Superior temporal gyrus (tissue), 1 donor: Measurements from ENCODE around the gene CRYGA.

Source experiments
- DNase-seq: peaks from one replicate; pipeline ENCODE4 v3.0.0-alpha.2; 2016; ENCODE audit errors: extremely low spot score

The CRYGA gene

DNA sequence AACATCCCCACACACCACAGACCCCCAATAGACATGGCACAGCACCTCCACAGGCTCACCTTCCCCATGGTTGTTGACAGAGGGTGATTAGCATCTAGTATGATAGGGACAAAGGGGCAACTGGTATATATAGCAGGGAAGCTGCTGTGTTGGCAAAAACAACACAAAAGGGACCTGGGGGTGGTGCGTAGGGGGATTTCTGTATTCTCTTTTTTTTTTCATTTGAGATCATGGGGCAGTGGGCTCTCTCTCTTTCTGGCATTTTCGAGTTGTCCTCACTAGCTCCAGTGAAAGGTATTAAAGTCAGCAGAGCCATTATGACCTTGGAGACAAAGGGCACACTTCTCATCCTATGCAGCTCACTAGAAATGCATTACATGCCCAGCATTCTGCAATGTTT is at the start of gene CRYGA:
TSS of gene CRYGA (minus strand) at position 101 of the 400 bp plus-strand sequence. CDS start at position 68, 33 bp downstream.
- DNase-seq = no peak

- DNase-seq = peak; percentile 41
Measured at GRCh38 chr2:208210688-208211451, 47.5 kb upstream of the CRYGA start.

GRCh38 chr2:208208335-208209085 is 45.1 kb upstream of the CRYGA start:
- no peak for DNase-seq

- DNase-seq = no peak
Measured at GRCh38 chr2:208207769-208208168, 44.4 kb upstream of the CRYGA start.

DNA sequence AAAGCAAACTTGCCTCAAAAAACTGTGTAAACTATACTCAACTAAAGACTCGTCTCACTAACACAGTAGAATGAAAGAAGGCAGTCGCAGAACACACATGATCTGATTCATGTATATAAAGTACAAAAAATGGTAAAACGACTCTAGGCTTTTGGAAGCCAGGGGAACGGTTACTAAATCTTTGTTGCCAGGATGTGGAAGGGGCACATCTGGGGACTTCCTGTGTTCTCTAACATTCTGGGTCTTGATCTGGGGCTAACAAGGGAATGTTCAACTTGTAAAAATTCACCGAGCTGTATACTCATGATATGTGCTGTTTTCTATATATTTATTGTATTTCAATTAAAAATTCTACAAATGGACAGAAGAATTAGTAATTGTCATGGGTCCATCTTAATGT is 40.8 kb upstream of the CRYGA start:
- DNase-seq = no peak

DNA sequence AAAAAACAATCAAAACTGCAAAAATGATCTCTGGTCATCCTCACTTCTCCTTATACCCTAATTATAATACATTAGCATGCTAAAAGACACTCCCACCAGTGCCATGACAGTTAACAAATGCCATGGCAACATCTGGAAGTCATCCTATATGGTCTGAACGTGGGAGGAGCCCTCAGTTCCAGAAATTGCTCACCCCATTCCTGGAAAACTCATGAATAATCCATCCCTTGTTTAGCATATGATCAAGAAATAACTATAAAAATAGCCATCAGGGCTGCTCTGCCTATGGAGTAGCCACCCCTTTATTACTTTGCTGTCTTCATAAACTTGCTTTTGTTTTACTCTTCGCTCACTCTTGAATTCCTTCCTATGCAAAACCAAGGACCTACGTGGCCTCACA is 32.1 kb upstream of the CRYGA start:
- no peak for DNase-seq

DNA sequence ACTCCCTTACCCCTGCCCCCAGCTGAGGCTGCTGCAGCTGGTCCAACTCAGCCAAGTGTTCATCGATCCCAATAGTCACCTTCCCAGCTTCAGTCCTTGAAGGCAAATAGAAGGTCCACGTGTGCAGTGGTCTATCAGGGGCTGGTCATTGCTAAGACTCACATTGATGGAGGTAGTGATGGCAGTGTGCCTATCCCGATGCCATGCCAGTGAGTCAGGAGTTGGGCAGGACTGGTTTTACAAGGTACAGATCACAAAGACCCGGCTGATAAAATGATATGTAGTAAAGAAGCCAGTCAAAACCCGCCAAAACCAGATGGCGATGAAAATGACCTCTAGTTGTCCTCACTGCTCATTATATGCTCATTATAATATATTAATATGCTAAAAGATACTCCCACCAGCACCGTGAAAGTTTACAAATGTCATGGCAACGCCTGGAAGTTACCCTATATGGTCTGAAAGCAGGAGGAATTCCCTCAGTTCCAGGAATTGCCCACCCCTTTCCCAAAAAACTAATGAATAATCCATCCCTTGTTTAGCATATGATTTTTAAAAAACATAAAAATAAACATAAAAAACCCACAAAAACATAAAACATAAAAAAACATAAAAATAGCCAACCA is 29.3 kb upstream of the CRYGA start:
- no peak for DNase-seq

GRCh38 chr2:208189810-208190503 is 26.6 kb upstream of the CRYGA start, which contains the start of gene C2orf80:
Gene C2orf80, minus strand, starts transcription at chr2:208190030. Its CDS starts 3,044 bp downstream, at chr2:208186986.
- DNase-seq = peak; percentile 62

GRCh38 chr2:208189069-208189809 is 25.9 kb upstream of the CRYGA start:
- DNase-seq = peak; percentile 51

- no peak for DNase-seq
Measured at GRCh38 chr2:208186893-208187292, 23.5 kb upstream of the CRYGA start.

GRCh38 chr2:208186465-208186864 is 23.1 kb upstream of the CRYGA start:
- DNase-seq = peak; percentile 52

DNA sequence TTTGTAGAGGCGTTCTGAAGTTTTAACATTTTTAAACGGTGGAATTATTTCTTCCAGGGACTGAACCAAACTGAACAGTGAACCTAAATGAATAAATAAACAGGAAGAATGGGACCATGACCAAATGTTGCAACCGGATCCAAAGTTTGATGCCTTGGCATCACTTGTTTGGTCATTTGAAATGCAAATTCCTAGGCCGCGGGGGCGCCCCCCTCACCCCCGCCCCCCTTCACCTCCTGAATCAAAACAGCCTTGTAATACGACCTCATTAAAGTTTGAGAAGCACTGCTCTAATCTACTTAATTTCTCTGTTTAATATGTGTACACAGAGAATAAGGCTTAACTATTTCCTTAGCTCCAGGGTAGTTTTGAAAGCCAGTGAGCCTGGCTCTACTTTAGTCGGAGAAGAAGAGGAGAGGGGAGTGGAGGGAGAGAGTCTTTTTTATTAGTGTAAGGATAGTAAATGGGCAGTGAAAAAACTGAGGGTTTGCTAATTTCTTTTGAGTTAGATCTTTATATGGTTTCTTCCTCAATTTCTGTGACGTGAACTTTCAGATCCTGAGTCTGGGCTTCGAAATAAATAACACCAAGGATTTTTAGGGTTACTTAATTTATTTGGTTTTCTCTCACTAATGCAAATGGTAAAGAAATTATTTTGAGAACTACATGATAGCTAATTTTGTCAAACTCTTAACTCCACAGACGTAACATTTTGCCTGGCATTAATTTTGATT is 20.8 kb upstream of the CRYGA start:
- no peak for DNase-seq

DNA sequence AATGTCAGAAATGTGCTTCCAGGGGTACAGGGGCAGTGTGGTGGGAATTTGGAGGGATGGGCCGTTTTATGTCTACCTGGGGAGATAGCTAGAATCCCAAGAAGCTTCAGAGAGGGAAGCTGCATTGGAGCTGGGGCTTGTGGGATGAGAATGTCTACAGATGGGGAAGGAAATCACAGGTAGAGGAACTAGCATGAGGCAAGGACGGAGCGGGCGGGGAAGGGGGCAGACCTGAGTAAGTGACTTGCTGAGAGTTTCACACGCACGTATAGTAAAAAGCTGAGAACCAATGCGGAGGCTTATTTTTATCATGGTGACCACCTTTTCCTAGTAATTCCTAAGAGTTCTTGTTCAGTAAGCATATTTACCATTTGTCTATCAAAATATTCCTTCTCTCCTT is 20.1 kb upstream of the CRYGA start:
- DNase-seq = no peak

- no peak for DNase-seq
Measured at GRCh38 chr2:208182835-208183234, 19.4 kb upstream of the CRYGA start.

DNA sequence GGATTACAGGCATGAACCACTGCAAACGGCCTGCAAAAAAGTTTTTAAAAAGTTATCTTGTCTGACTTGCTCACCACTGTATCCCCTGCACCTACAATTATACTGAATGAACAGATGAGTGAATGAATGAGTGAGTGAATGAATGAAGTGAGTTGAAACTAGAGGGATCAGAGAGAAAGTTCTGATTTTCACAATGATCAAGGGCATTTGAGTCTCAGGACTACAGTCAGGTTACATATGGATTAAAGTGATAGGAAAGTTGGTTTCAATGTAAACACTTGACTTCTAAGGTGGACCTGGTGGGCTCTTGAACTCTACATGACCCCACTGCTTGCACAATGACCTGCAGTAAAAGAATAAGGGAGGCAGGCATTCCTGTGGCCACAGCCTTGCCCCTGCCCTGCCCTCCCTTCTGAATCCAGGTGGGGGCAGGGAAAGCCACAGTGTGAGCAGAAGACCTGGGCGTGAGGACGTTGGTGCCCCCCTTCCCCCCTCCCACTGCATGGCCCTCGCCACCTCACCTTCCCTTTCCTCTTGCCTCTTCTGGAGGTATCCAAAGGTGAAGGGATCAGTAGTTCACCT is 15.7 kb upstream of the CRYGA start:
- no peak for DNase-seq

DNA sequence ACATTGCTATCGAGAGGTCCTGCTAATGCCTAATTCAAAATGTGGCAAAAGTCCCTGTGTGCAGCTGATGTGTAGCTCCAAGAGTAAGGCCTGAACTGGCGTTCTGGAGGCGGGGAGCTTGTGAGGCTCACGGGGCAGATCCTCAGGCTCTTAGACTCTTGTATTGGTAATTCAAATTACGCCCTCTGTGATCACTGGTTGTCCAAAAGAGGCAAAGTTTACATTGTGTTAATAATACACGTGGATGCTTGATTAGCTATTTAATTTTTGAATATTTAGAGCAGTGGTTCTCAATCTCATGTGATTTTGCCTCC is 12.4 kb upstream of the CRYGA start:
- DNase-seq = no peak

- peak; percentile 94 for DNase-seq
Measured at GRCh38 chr2:208175069-208175839, 11.9 kb upstream of the CRYGA start.

DNA sequence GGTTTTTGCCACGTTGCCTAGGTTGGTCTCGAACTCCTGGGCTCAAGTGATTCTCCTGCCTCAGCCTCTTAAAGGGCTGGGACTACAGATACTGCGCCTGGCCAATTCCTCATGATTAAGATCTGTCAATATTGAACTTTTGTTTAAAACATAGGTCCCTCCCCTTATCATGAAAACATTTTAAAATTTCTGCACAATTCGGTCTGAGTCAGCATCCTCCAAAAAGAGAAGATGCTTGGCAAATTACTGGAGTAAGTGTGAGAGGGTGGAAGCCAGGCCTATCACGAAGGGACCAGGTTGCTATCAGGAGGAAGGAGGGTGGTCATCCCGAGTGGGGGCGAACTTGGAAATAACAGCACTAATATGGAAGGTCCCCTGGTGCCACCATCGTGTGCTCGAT is 10.8 kb upstream of the CRYGA start:
- DNase-seq = no peak

GRCh38 chr2:208172125-208172524 is 8.7 kb upstream of the CRYGA start:
- DNase-seq = no peak
